H1 (cell line): ENCODE measurements around the gene LCE2C. TPM values are rescaled to one million over a fixed set of nuclear protein-coding genes. Genes with fewer than 3 reads are reported as not detected.

Experiments
- CTCF ChIA-PET: fragments of 300-600 bp; sonication (Branson Sonifier 250); formaldehyde crosslinking; loops from one replicate; lab custom pipeline; 2021; ENCODE audit not compliant: partially characterized antibody; lab: Charles Lee
- POLR2A ChIA-PET: fragments of 300-600 bp; sonication (Branson Sonifier 250); formaldehyde crosslinking; loops from one replicate; lab custom pipeline; 2021; ENCODE audit warnings: inconsistent platforms; ENCODE audit not compliant: partially characterized antibody; lab: Charles Lee
- DNase-seq, 2 experiments: peaks; one replicate each; pipeline versions ENCODE4 v3.0.0 to v3.0.0-alpha.2; 2010 to 2022; ENCODE audit warnings: low spot score in 2 of 2, low read depth in 1 of 2, mixed read lengths in 1 of 2
- FAIRE-seq: peaks from 2 replicates; lab custom pipeline; 2011; peaks lifted over from hg19 to GRCh38; lab: Jason Lieb, UNC
- H2AFZ ChIP-seq: 2 replicates; pipeline ENCODE4 v1.8.1; 2012; ENCODE audit warnings: low read length, inconsistent platforms
- H2AK5ac ChIP-seq: 2 replicates; pipeline ENCODE4 v1.6.1; 2013; ENCODE audit warnings: low read depth, low read length
- H2BK120ac ChIP-seq: replicated peaks from 2 replicates; pipeline ENCODE3; 2013; ENCODE audit warnings: low read depth, low read length, inconsistent platforms
- H2BK12ac ChIP-seq: 2 replicates; pipeline ENCODE4 v1.6.1; 2013; ENCODE audit warnings: low read depth, low read length
- H2BK15ac ChIP-seq: 2 replicates; pipeline ENCODE4 v1.6.1; 2013; ENCODE audit warnings: low read length
- H2BK20ac ChIP-seq: 2 replicates; pipeline ENCODE4 v1.6.1; 2013; ENCODE audit warnings: low read length
- H2BK5ac ChIP-seq: 2 replicates; pipeline ENCODE4 v1.6.1; 2013; ENCODE audit warnings: low read depth, low read length
- H3K14ac ChIP-seq: 2 replicates; pipeline ENCODE4 v1.6.1; 2013; ENCODE audit warnings: inconsistent platforms; ENCODE audit not compliant: insufficient read length
- H3K18ac ChIP-seq: 2 replicates; pipeline ENCODE4 v1.6.1; 2013; ENCODE audit warnings: low read length; ENCODE audit errors: extremely low read depth
- H3K23ac ChIP-seq: 2 replicates; pipeline ENCODE4 v1.6.1; 2013; ENCODE audit warnings: inconsistent platforms; ENCODE audit not compliant: insufficient read length
- H3K23me2 ChIP-seq: 2 replicates; pipeline ENCODE4 v1.6.1; 2013; ENCODE audit warnings: low read depth, low read length
- H3K27ac ChIP-seq: 2 replicates; pipeline ENCODE4 v1.6.1; 2011; ENCODE audit warnings: low read depth, low read length, inconsistent platforms
- H3K27me3 ChIP-seq, 4 experiments: replicated peaks in 1 of 4; 1 replicate in 1 of 4; 2 replicates in 3 of 4; pipeline versions ENCODE4 v1.6.1 to v1.8.1; 2011 to 2013; ENCODE audit warnings: low read length in 3 of 4, mild to moderate bottlenecking in 3 of 4, inconsistent platforms in 2 of 4, mixed read lengths in 2 of 4, moderate library complexity in 1 of 4; ENCODE audit not compliant: control insufficient read depth in 3 of 4, insufficient read depth in 3 of 4; ENCODE audit errors: extremely low read depth in 1 of 4
- H3K36me3 ChIP-seq, 4 experiments: 2 replicates each; pipeline versions ENCODE4 v1.6.1 to v1.8.1; 2011 to 2013; ENCODE audit warnings: mild to moderate bottlenecking in 4 of 4, low read length in 3 of 4, moderate library complexity in 2 of 4, control low read depth in 1 of 4, inconsistent platforms in 1 of 4; ENCODE audit not compliant: insufficient read depth in 4 of 4, control insufficient read depth in 2 of 4
- H3K4ac ChIP-seq: replicated peaks from 2 replicates; pipeline ENCODE3; 2013; ENCODE audit warnings: low read length, low read depth, mixed read lengths, inconsistent platforms; ENCODE audit not compliant: insufficient read length
- H3K4me1 ChIP-seq, 4 experiments: replicated peaks in 1 of 4; 1 replicate in 1 of 4; 2 replicates in 3 of 4; pipeline versions ENCODE4 v1.6.1 to v1.8.1; 2011 to 2013; ENCODE audit warnings: low read length in 3 of 4, inconsistent platforms in 2 of 4, mixed read lengths in 1 of 4; ENCODE audit not compliant: insufficient read depth in 4 of 4, control insufficient read depth in 3 of 4
- H3K4me2 ChIP-seq, 2 experiments: 2 replicates each; pipeline versions ENCODE4 v1.6.1 to v1.8.1; 2011 to 2013; ENCODE audit warnings: low read depth in 2 of 2, low read length in 2 of 2, control low read depth in 1 of 2, inconsistent platforms in 1 of 2, mild to moderate bottlenecking in 1 of 2; ENCODE audit not compliant: insufficient read depth in 1 of 2
- H3K4me3 ChIP-seq, 4 experiments: fragments of 200-600, 300-600 bp in 1 of 4; sonication (generic), shearing (Covaris generic), sonication (Bioruptor Twin) in 1 of 4; 2 replicates each; pipeline versions ENCODE4 v1.5.1 to v1.8.1; 2011 to 2016; ENCODE audit warnings: low read length in 4 of 4, low read depth in 3 of 4, control low read depth in 2 of 4, inconsistent platforms in 2 of 4, mild to moderate bottlenecking in 2 of 4, mixed read lengths in 1 of 4, moderate library complexity in 1 of 4; ENCODE audit not compliant: insufficient read depth in 2 of 4; ENCODE audit errors: extremely low read depth in 1 of 4
- H3K56ac ChIP-seq: replicated peaks from 2 replicates; pipeline ENCODE3; 2013; ENCODE audit warnings: low read depth, mild to moderate bottlenecking, mixed read lengths, low read length, inconsistent platforms; ENCODE audit not compliant: insufficient read length
- H3K79me1 ChIP-seq: 2 replicates; pipeline ENCODE4 v1.6.1; 2013; ENCODE audit warnings: low read depth, low read length, control low read depth
- H3K79me2 ChIP-seq, 2 experiments: 2 replicates each; pipeline versions ENCODE4 v1.6.1 to v1.8.1; 2012 to 2013; ENCODE audit warnings: low read length in 2 of 2, mild to moderate bottlenecking in 2 of 2, inconsistent platforms in 1 of 2; ENCODE audit not compliant: insufficient read depth in 2 of 2, control insufficient read depth in 1 of 2
- H3K9ac ChIP-seq, 4 experiments: replicated peaks in 1 of 4; 1 replicate in 1 of 4; 2 replicates in 3 of 4; pipeline versions ENCODE4 v1.6.1 to v1.8.1; 2011 to 2013; ENCODE audit warnings: low read depth in 3 of 4, low read length in 3 of 4, control low read depth in 2 of 4, mild to moderate bottlenecking in 2 of 4, moderate library complexity in 2 of 4, inconsistent platforms in 1 of 4; ENCODE audit errors: extremely low read depth in 1 of 4
- H3K9me3 ChIP-seq, 2 experiments: 2 replicates each; pipeline versions ENCODE4 v1.6.1 to v1.8.1; 2012 to 2013; ENCODE audit warnings: mild to moderate bottlenecking in 2 of 2, moderate library complexity in 2 of 2, control low read depth in 1 of 2, inconsistent platforms in 1 of 2, low read depth in 1 of 2, low read length in 1 of 2, mixed read lengths in 1 of 2; ENCODE audit not compliant: insufficient read depth in 2 of 2
- H4K20me1 ChIP-seq, 2 experiments: replicated peaks in 1 of 2; 2 replicates each; pipeline versions ENCODE3 to v1.8.1; 2011 to 2013; ENCODE audit warnings: inconsistent platforms in 2 of 2, low read length in 2 of 2, mild to moderate bottlenecking in 1 of 2; ENCODE audit not compliant: insufficient read depth in 2 of 2, control insufficient read depth in 1 of 2
- H4K5ac ChIP-seq: 2 replicates; pipeline ENCODE4 v1.6.1; 2013; ENCODE audit warnings: low read length, low read depth, mixed read lengths, inconsistent platforms; ENCODE audit not compliant: insufficient read length
- H4K8ac ChIP-seq: 2 replicates; pipeline ENCODE4 v1.8.0; 2013; ENCODE audit warnings: mild to moderate bottlenecking, moderate library complexity, low read length, inconsistent platforms; ENCODE audit not compliant: insufficient read depth; ENCODE audit errors: extremely low read depth
- H4K91ac ChIP-seq: replicated peaks from 2 replicates; pipeline ENCODE3; 2013; ENCODE audit warnings: low read length, mixed read lengths, inconsistent platforms; ENCODE audit not compliant: insufficient read length
- BRCA1 ChIP-seq: IDR thresholded peaks from 2 replicates; pipeline ENCODE4 v1.6.1; 2012; ENCODE audit warnings: low read depth, low read length, improper control_type of control experiment
- CEBPB ChIP-seq: IDR thresholded peaks from 2 replicates; pipeline ENCODE4 v1.6.1; 2012; ENCODE audit warnings: low read depth, low read length
- GABPA ChIP-seq: IDR thresholded peaks from 2 replicates; pipeline ENCODE4 v1.6.1; 2011; ENCODE audit warnings: mild to moderate bottlenecking, low read length, moderate library complexity, borderline replicate concordance; ENCODE audit not compliant: insufficient read depth
- KDM5A ChIP-seq: fragments of 200-600 bp; IDR thresholded peaks from 2 replicates; pipeline ENCODE4 v1.7.1; 2012; ENCODE audit warnings: mild to moderate bottlenecking, low read length, inconsistent platforms, mixed read lengths
- POLR2A ChIP-seq, 2 experiments: IDR thresholded peaks; 1 replicate in 1 of 2; 2 replicates in 1 of 2; pipeline ENCODE4 v1.6.1; 2011; ENCODE audit warnings: low read depth in 2 of 2, low read length in 2 of 2, mild to moderate bottlenecking in 2 of 2; ENCODE audit errors: control extremely low read depth in 1 of 2
- SAP30 ChIP-seq: fragments of 300-600 bp; sonication (generic); IDR thresholded peaks from 2 replicates; pipeline ENCODE4 v1.7.1; 2012; ENCODE audit warnings: low read length, moderate library complexity, mild to moderate bottlenecking, inconsistent platforms; ENCODE audit not compliant: insufficient read depth, insufficient replicate concordance
- WGBS, 2 experiments: shearing (Covaris generic) in 1 of 2; methylation state at CpG; one replicate each; pipeline versions ENCODE4 v1.1.6 to v1.1.7; 2013 to 2015; ENCODE audit warnings: low lambda C conversion rate in 2 of 2, mixed read lengths in 2 of 2, inconsistent platforms in 1 of 2, low coverage in 1 of 2, missing lambda C conversion rate in 1 of 2; ENCODE audit not compliant: insufficient replicate concordance in 2 of 2, insufficient coverage in 1 of 2, insufficient read length in 1 of 2; ENCODE audit errors: extremely low coverage in 1 of 2, missing lambda C conversion rate in 1 of 2; 5-methylcytosine and 5-hydroxymethylcytosine counted together
- polyA plus RNA-seq, 7 experiments: library from polyadenylated mRNA; depleted of rRNA in 3 of 7; stranded (reverse) in 5 of 7; unstranded in 2 of 7; fragments of >200 nt in 5 of 7; fragments of 200-250 nt in 2 of 7; gene quantifications; 1 replicate in 5 of 7; 2 replicates in 1 of 7; 4 replicates in 1 of 7; pipeline versions ENCODE4 v1.2.1 to v1.2.3, GENCODE V29; 2011 to 2013; ENCODE audit warnings: missing spikeins in 2 of 7, mixed read lengths in 2 of 7
- total RNA-seq: library from RNA; stranded (reverse); fragmentation: NEBNext Ultra II Directional; extraction: Animal tissue kit (Norgen Biotek cat#: 25700); gene quantifications from 2 replicates; pipeline ENCODE4 v1.2.1, GENCODE V29; 2021

The LCE2C gene
- total and polyA plus RNA-seq, 2 of the 8 experiments (the other 6 are each of a cell fraction or from before 2014, with no cell fraction given) = not detected

GRCh38 chr1:152699746-152700145 lies 24.7 kb downstream of the LCE2C start:
- H3K27ac ChIP-seq = no peak overlapping the region
- FAIRE-seq (no peak), DNase-seq (no peak)
- H3K27me3 ChIP-seq = no peaks in the 10 kb centered on the region
- H4K8ac ChIP-seq = no peak overlapping the region
- H3K4me2 ChIP-seq = no peak overlapping the region
- H4K91ac ChIP-seq = no peak overlapping the region
- no peak overlapping the region for H3K4me3 ChIP-seq
- H2BK5ac ChIP-seq = no peak overlapping the region
- H2BK12ac ChIP-seq = no peak overlapping the region
- H3K9me3 ChIP-seq = peaks cover 53 to 56% of the 10 kb centered on the region in 2 experiments
- H2BK15ac ChIP-seq = no peak overlapping the region
- no peaks in the 10 kb centered on the region for H3K79me1 ChIP-seq
- no peak overlapping the region for H3K9ac ChIP-seq
- no peak overlapping the region for H3K56ac ChIP-seq
- 85% methylated on average over 4 of the region's 4 CpGs; no CpG with 5 or more reads in 1 of the 2 experiments for WGBS, 2 experiments
- H3K4me1 ChIP-seq = no peaks in the 10 kb centered on the region
- H3K36me3 ChIP-seq = no peaks in the 10 kb centered on the region
- H2BK20ac ChIP-seq = no peak overlapping the region
- no peaks in the 10 kb centered on the region for H3K23me2 ChIP-seq
- no peak overlapping the region for H3K23ac ChIP-seq
- no peaks in the 10 kb centered on the region for H3K79me2 ChIP-seq
- ChIA-PET CTCF (no interaction called here), POLR2A (no interaction called here)
- no peak overlapping the region for H3K18ac ChIP-seq
- H3K14ac ChIP-seq = no peak overlapping the region
- no peak overlapping the region for H2BK120ac ChIP-seq
- H4K5ac ChIP-seq = no peak overlapping the region
- H4K20me1 ChIP-seq = no peaks in the 10 kb centered on the region
- no peak overlapping the region for H2AK5ac ChIP-seq
- H3K4ac ChIP-seq = no peak overlapping the region
- no peak overlapping the region for H2AFZ ChIP-seq
- no peak for TF ChIP-seq SAP30
- no peak for TF ChIP-seq KDM5A
- TF ChIP-seq BRCA1 = no peak
- no peak for TF ChIP-seq CEBPB
- TF ChIP-seq GABPA = no peak
- no peak for TF ChIP-seq POLR2A (IDR thresholded peaks at IDR 0.05; ENCODE audit: control extremely low read depth in 1 of 2, low read depth in 2 of 2, low read length in 2 of 2)
